ENCODE measurements around the gene RNPEP. TPM values are rescaled to one million over a fixed set of nuclear protein-coding genes. Genes with fewer than 3 reads are reported as not detected.

Gene RNPEP
- total and polyA plus RNA-seq, 2 of the 8 experiments (the other 6 are each of a cell fraction or from before 2014, with no cell fraction given): 34.1 to 51.1 TPM

GRCh38 chr1:201984446-201984845, 2.0 kb downstream of the RNPEP start:
- POLR2A ChIA-PET (ENCODE audit: partially characterized antibody): interaction anchor here (1.5 to 2.4 kb wide), 2 partner anchors 26 to 89 kb away, joined by 3 to 9 read pairs; partner anchors contain the start of gene ELF3
- peak overlapping the region in 1 of 2 experiments; percentile 86; a peak in 2 of 4 replicates for H3K4me2 ChIP-seq (ENCODE audit: insufficient read depth in 1 of 2, low read depth in 2 of 2, low read length in 2 of 2)

More at GRCh38 chr1:201984446-201984845, 2.0 kb downstream of the RNPEP start:
- H2BK20ac ChIP-seq (ENCODE audit: low read length): no peak overlapping the region
- H2BK120ac ChIP-seq (replicated peaks; ENCODE audit: low read depth, low read length): no peak overlapping the region
- no peak overlapping the region for H3K23ac ChIP-seq (ENCODE audit: insufficient read length)
- no peak overlapping the region for H2BK5ac ChIP-seq (ENCODE audit: low read depth, low read length)
- H4K20me1 ChIP-seq (replicated peaks in 1 of 2; ENCODE audit: control insufficient read depth in 1 of 2, insufficient read depth in 2 of 2, low read length in 2 of 2): peaks cover 0 to 2% of the 10 kb centered on the region in 2 experiments
- no peak overlapping the region for H2BK12ac ChIP-seq (ENCODE audit: low read depth, low read length)
- 0 out of 8 replicates have a peak overlapping the region, but pooled peaks of 1 of the 4 experiments have one; percentile 82 for H3K4me3 ChIP-seq (ENCODE audit: extremely low read depth in 1 of 4, insufficient read depth in 2 of 4, low read depth in 3 of 4, low read length in 4 of 4)
- H3K79me2 ChIP-seq (ENCODE audit: control insufficient read depth in 1 of 2, insufficient read depth in 2 of 2, low read length in 2 of 2): peaks cover 3 to 38% of the 10 kb centered on the region in 2 experiments; a peak in 3 of 4 replicates
- no peak overlapping the region for H2AK5ac ChIP-seq (ENCODE audit: low read depth, low read length)
- no peak overlapping the region for H3K14ac ChIP-seq (ENCODE audit: insufficient read length)
- H3K56ac ChIP-seq (replicated peaks; ENCODE audit: insufficient read length, low read depth, low read length): no peak overlapping the region
- FAIRE-seq (no peak), DNase-seq (ENCODE audit: low read depth in 1 of 2, low spot score in 2 of 2) (no peak)
- H3K79me1 ChIP-seq (ENCODE audit: low read depth, low read length): peaks cover 2% of the 10 kb centered on the region; the same call in 1 of the 2 replicates
- H3K4me1 ChIP-seq (replicated peaks in 1 of 4; ENCODE audit: control insufficient read depth in 3 of 4, insufficient read depth in 4 of 4, low read length in 3 of 4): peaks cover 0 to 4% (median 2%) of the 10 kb centered on the region in 4 experiments; a peak in 5 of 7 replicates
- H4K8ac ChIP-seq (ENCODE audit: extremely low read depth, insufficient read depth, low read length): no peak overlapping the region
- peaks cover 0 to 3% (median 0%) of the 10 kb centered on the region in 4 experiments; a peak in 1 of 7 replicates for H3K27me3 ChIP-seq (replicated peaks in 1 of 4; ENCODE audit: control insufficient read depth in 3 of 4, extremely low read depth in 1 of 4, insufficient read depth in 3 of 4, low read length in 3 of 4)
- H4K5ac ChIP-seq (ENCODE audit: insufficient read length, low read depth, low read length): no peak overlapping the region
- H2BK15ac ChIP-seq (ENCODE audit: low read length): no peak overlapping the region
- no peaks in the 10 kb centered on the region for H3K9me3 ChIP-seq (ENCODE audit: insufficient read depth in 2 of 2, low read depth in 1 of 2, low read length in 1 of 2)
- H3K36me3 ChIP-seq (ENCODE audit: control insufficient read depth in 2 of 4, insufficient read depth in 4 of 4, low read length in 3 of 4): peaks cover 0 to 7% (median 4%) of the 10 kb centered on the region in 4 experiments; a peak in 5 of 8 replicates
- H2AFZ ChIP-seq (ENCODE audit: low read length): no peak overlapping the region
- no peak overlapping the region for H3K9ac ChIP-seq (replicated peaks in 1 of 4; ENCODE audit: extremely low read depth in 1 of 4, low read depth in 3 of 4, low read length in 3 of 4)
- no peak overlapping the region for H3K27ac ChIP-seq (ENCODE audit: low read depth, low read length)
- CTCF ChIA-PET (ENCODE audit: partially characterized antibody): interaction anchor here (1.2 to 7.3 kb wide), 7 partner anchors 14 to 472 kb away, joined by 3 to 52 read pairs (median 5); no protein-coding TSS in a partner anchor
- no peak overlapping the region for H3K4ac ChIP-seq (replicated peaks; ENCODE audit: insufficient read length, low read depth, low read length)
- H3K18ac ChIP-seq (ENCODE audit: extremely low read depth, low read length): no peak overlapping the region
- H4K91ac ChIP-seq (replicated peaks; ENCODE audit: insufficient read length, low read length): no peak overlapping the region
- 79% methylated on average over 3 of the region's 3 CpGs; no CpG with 5 or more reads in 1 of the 2 experiments for WGBS, 2 experiments (ENCODE audit: extremely low coverage in 1 of 2, insufficient coverage in 1 of 2, insufficient read length in 1 of 2, insufficient replicate concordance in 2 of 2, low coverage in 1 of 2, low lambda C conversion rate in 2 of 2, missing lambda C conversion rate in 1 of 2)
- peaks cover 6% of the 10 kb centered on the region for H3K23me2 ChIP-seq (ENCODE audit: low read depth, low read length)
- TF ChIP-seq MAFK (IDR thresholded peaks at IDR 0.05; ENCODE audit: low read depth, low read length): peak; percentile 75
- no peak for TF ChIP-seq KDM4A (IDR thresholded peaks at IDR 0.05; ENCODE audit: low read depth, low read length, severe bottlenecking)
